Peyer's patch (tissue), 4 donors: ENCODE results near the gene PYURF. TPM values are rescaled to one million over a fixed set of nuclear protein-coding genes. Genes with fewer than 3 reads are reported as not detected.
A peak's percentile ranks its signal among the peaks of the same experiment; 100 is the strongest.

Experiments used
- DNase-seq, 3 donors: peaks; one replicate each; pipeline ENCODE4 v3.0.0-alpha.2; 2017 to 2019
- H3K27ac ChIP-seq, 4 donors: fragments of 200-600 bp; sonication (generic); one replicate each; pipeline ENCODE4 v1.5.1; 2016 to 2019
- H3K27me3 ChIP-seq, 2 donors: fragments of 200-600 bp; sonication (generic); one replicate each; pipeline ENCODE4 v1.5.1; 2019
- H3K36me3 ChIP-seq, 3 donors: fragments of 200-600 bp; sonication (generic); one replicate each; pipeline ENCODE4 v1.5.1; 2016 to 2019
- H3K4me1 ChIP-seq, 4 donors: fragments of 200-600 bp; sonication (generic); one replicate each; pipeline ENCODE4 v1.5.1; 2016 to 2019
- H3K4me3 ChIP-seq, 4 donors: fragments of 200-600 bp; sonication (generic); 1 replicate in 3 of 4; 2 replicates in 1 of 4; pipeline ENCODE4 v1.5.1; 2016 to 2019; ENCODE audit warnings: mild to moderate bottlenecking in 1 of 4
- H3K9me3 ChIP-seq, 4 donors: fragments of 200-600 bp; sonication (generic); one replicate each; pipeline ENCODE4 v1.5.1; 2016 to 2019; ENCODE audit warnings: mild to moderate bottlenecking in 1 of 4
- CTCF ChIP-seq, 6 experiments: fragments of 450-650 bp in 4 of 6; fragments of 200-600 bp in 2 of 6; sonication (generic) in 1 of 6; IDR thresholded peaks; one replicate each; pipeline ENCODE4 v1.5.1; 2017 to 2019; ENCODE audit warnings: antibody characterized with exemption in 6 of 6, mild to moderate bottlenecking in 3 of 6, moderate library complexity in 1 of 6
- POLR2A ChIP-seq, 2 donors: fragments of 450-650 bp; IDR thresholded peaks; one replicate each; pipeline ENCODE4 v1.5.1; 2017; ENCODE audit warnings: antibody characterized with exemption in 2 of 2, mild to moderate bottlenecking in 2 of 2, moderate library complexity in 2 of 2
- total RNA-seq, 4 donors: library from RNA; depleted of rRNA; stranded (reverse); fragments of >200 nt; gene quantifications; one replicate each; pipeline ENCODE4 v1.1.0, GENCODE V29; 2016

The PYURF gene
- total RNA-seq, 4 donors from 2014 or later, result 54.0 to 94.9 (median 67.2) TPM

GRCh38 chr4:88528861-88529260, 5.3 kb upstream of the PYURF start:
- Histone ChIP-seq H3K4me1 (peaks cover 0 to 12% (median 0%) of the 10 kb centered on the region in 4 donors), H3K9me3 (no peaks in the 10 kb centered on the region), H3K27ac (no peak overlapping the region), H3K4me3 (no peak overlapping the region), H3K27me3 (no peaks in the 10 kb centered on the region), H3K36me3 (no peaks in the 10 kb centered on the region)
- no peak for DNase-seq
- TF ChIP-seq CTCF (IDR thresholded peaks at IDR 0.05) (no peak), POLR2A (IDR thresholded peaks at IDR 0.05) (no peak)

GRCh38 chr4:88527787-88528186, 4.2 kb upstream of the PYURF start:
- H3K27me3 ChIP-seq, result no peaks in the 10 kb centered on the region
- no peak overlapping the region for H3K27ac ChIP-seq
- H3K9me3 ChIP-seq, result no peaks in the 10 kb centered on the region
- no peak for TF ChIP-seq POLR2A (IDR thresholded peaks at IDR 0.05)
- no peak for TF ChIP-seq CTCF (IDR thresholded peaks at IDR 0.05)
- peaks cover 0 to 12% (median 0%) of the 10 kb centered on the region in 4 donors for H3K4me1 ChIP-seq
- no peaks in the 10 kb centered on the region for H3K36me3 ChIP-seq
- DNase-seq, result no peak
- H3K4me3 ChIP-seq, result no peak overlapping the region

GRCh38 chr4:88526221-88526815, 2.7 kb upstream of the PYURF start:
- Histone ChIP-seq H3K4me3 (no peak overlapping the region), H3K27ac (no peak overlapping the region)
- peak in 1 of 3 donors; percentile 50 for DNase-seq

GRCh38 chr4:88524171-88524570, 595 bp upstream of the PYURF start:
- Histone ChIP-seq H3K4me1 (peaks cover 0 to 29% (median 0%) of the 10 kb centered on the region in 4 donors), H3K4me3 (peak overlapping the region; percentile 48 to 92 (median 69))
- TF ChIP-seq CTCF (IDR thresholded peaks at IDR 0.05) (no peak), POLR2A (IDR thresholded peaks at IDR 0.05) (no peak)

More at GRCh38 chr4:88526221-88526815, 2.7 kb upstream of the PYURF start:
- H3K27me3 ChIP-seq, result no peaks in the 10 kb centered on the region
- H3K4me1 ChIP-seq, result peaks cover 0 to 25% (median 0%) of the 10 kb centered on the region in 4 donors
- TF ChIP-seq POLR2A (IDR thresholded peaks at IDR 0.05), result no peak
- TF ChIP-seq CTCF (IDR thresholded peaks at IDR 0.05), result peak in 3 of 6 experiments; percentile 13 to 43 (median 38)
- H3K36me3 ChIP-seq, result peaks cover 0 to 3% (median 0%) of the 10 kb centered on the region in 3 donors
- H3K9me3 ChIP-seq, result no peaks in the 10 kb centered on the region

GRCh38 chr4:88522702-88523324, 763 bp downstream of the PYURF start:
- no peak for TF ChIP-seq POLR2A (IDR thresholded peaks at IDR 0.05)
- TF ChIP-seq CTCF (IDR thresholded peaks at IDR 0.05), result no peak
- Histone ChIP-seq H3K4me3 (peak overlapping the region; percentile 48 to 92 (median 69)), H3K27me3 (no peaks in the 10 kb centered on the region), H3K4me1 (peaks cover 0 to 29% (median 0%) of the 10 kb centered on the region in 4 donors), H3K9me3 (no peaks in the 10 kb centered on the region), H3K36me3 (peaks cover 0 to 11% (median 0%) of the 10 kb centered on the region in 3 donors), H3K27ac (peak overlapping the region; percentile 65 to 92 (median 86))
- peak; percentile 51 to 62 (median 54) for DNase-seq

More at GRCh38 chr4:88524171-88524570, 595 bp upstream of the PYURF start:
- Histone ChIP-seq H3K27me3 (no peaks in the 10 kb centered on the region), H3K9me3 (no peaks in the 10 kb centered on the region), H3K36me3 (peaks cover 0 to 11% (median 0%) of the 10 kb centered on the region in 3 donors), H3K27ac (peak overlapping the region; percentile 65 to 92 (median 86))
- no peak for DNase-seq
